Kidney (tissue), 14 donors: Measurements from ENCODE around the gene NEURL1B. TPM values are rescaled to one million over a fixed set of nuclear protein-coding genes. Genes with fewer than 3 reads are reported as not detected.

Source experiments
- DNase-seq, 5 donors: peaks; one replicate each; pipeline ENCODE4 v3.0.0-alpha.2; 2013 to 2020
- FAIRE-seq: peaks from 2 replicates; lab custom pipeline; 2012; peaks lifted over from hg19 to GRCh38; lab: Jason Lieb, UNC
- H3K27ac ChIP-seq, 2 donors: one replicate each; pipeline ENCODE4 v1.7.0; 2013; ENCODE audit warnings: low read depth in 2 of 2, low read length in 2 of 2, inconsistent platforms in 1 of 2
- H3K27me3 ChIP-seq: one replicate; pipeline ENCODE4 v1.7.1; 2013; ENCODE audit warnings: low read length, inconsistent platforms; ENCODE audit not compliant: control insufficient read depth, insufficient read depth
- H3K36me3 ChIP-seq, 3 donors: one replicate each; pipeline versions ENCODE4 v1.7.0 to v1.7.1; 2013; ENCODE audit warnings: low read length in 3 of 3, control low read depth in 1 of 3, inconsistent platforms in 1 of 3; ENCODE audit not compliant: insufficient read depth in 3 of 3, control insufficient read depth in 2 of 3
- H3K4me1 ChIP-seq, 3 donors: one replicate each; pipeline versions ENCODE4 v1.7.0 to v1.7.1; 2013; ENCODE audit warnings: low read length in 3 of 3, inconsistent platforms in 1 of 3, low read depth in 1 of 3; ENCODE audit not compliant: control insufficient read depth in 2 of 3, insufficient read depth in 2 of 3
- H3K4me3 ChIP-seq, 3 donors: one replicate each; pipeline versions ENCODE4 v1.7.0 to v1.8.1; 2013; ENCODE audit warnings: low read length in 3 of 3, control low read depth in 1 of 3, inconsistent platforms in 1 of 3
- H3K9ac ChIP-seq, 3 donors: one replicate each; pipeline versions ENCODE4 v1.7.0 to v1.7.1; 2013; ENCODE audit warnings: low read length in 3 of 3, control low read depth in 1 of 3, inconsistent platforms in 1 of 3
- H3K9me3 ChIP-seq, 3 donors: one replicate each; pipeline versions ENCODE4 v1.7.0 to v1.7.1; 2013; ENCODE audit warnings: low read length in 3 of 3, control low read depth in 1 of 3, inconsistent platforms in 1 of 3; ENCODE audit not compliant: control insufficient read depth in 2 of 3, insufficient read depth in 1 of 3
- CTCF ChIP-seq: IDR thresholded peaks from 3 replicates; pipeline ENCODE4 v1.5.1; 2012; ENCODE audit warnings: mild to moderate bottlenecking, moderate library complexity, borderline replicate concordance; ENCODE audit not compliant: insufficient read depth; ENCODE audit errors: extremely low read depth
- intact Hi-C: fragments of 100-400 bp; cut with DNase I; formaldehyde crosslinking; loops from one replicate; pipeline ENCODE4 v1.11.1; 2022
- polyA plus RNA-seq: library from polyadenylated mRNA; stranded (reverse); fragments of 350-450 nt; fragmentation: Illumina TruSeq; extraction: RNeasy Lipid Tissue Mini Kit (QIAGEN cat#74804); gene quantifications from one replicate; pipeline ENCODE4 v1.2.3, GENCODE V29; 2014; ENCODE audit warnings: low read depth, low replicate concordance; ENCODE audit not compliant: insufficient read depth
- total RNA-seq: library from RNA; stranded (reverse); fragmentation: NEBNext Ultra II Directional; extraction: Animal tissue kit (Norgen Biotek cat#: 25700); gene quantifications from one replicate; pipeline ENCODE4 v1.2.1, GENCODE V29; 2021
- donor health status: control.
- donor health status: control.
- donor health status: control.
- donor health status: control.
- donor health status: control.
- donor health status: DM: yes; HTN: yes; CAD: no.
- donor health status: Normal renal cell carcinoma (clear cell type).

The NEURL1B gene
- total and polyA plus RNA-seq, 2 donors from 2014 or later = 5.4 to 42.6 TPM

- FAIRE-seq (no peak), DNase-seq (peak in 1 of 5 donors; percentile 59)
- H3K4me1 ChIP-seq = peaks cover 0 to 21% (median 3%) of the 10 kb centered on the region in 3 donors
- H3K36me3 ChIP-seq = peaks cover 0 to 5% (median 0%) of the 10 kb centered on the region in 3 donors
- H3K27ac ChIP-seq = no peak overlapping the region
- intact Hi-C loops = no loop called here
- H3K4me3 ChIP-seq = no peak overlapping the region
- H3K27me3 ChIP-seq = no peaks in the 10 kb centered on the region
- H3K9ac ChIP-seq = no peak overlapping the region
- H3K9me3 ChIP-seq = no peaks in the 10 kb centered on the region
- no peak for TF ChIP-seq CTCF
Observed at GRCh38 chr5:172691886-172692285, 50.8 kb downstream of the NEURL1B start.

- no peaks in the 10 kb centered on the region for H3K9me3 ChIP-seq
- H3K9ac ChIP-seq = no peak overlapping the region
- FAIRE-seq (no peak), DNase-seq (no peak)
- no peak overlapping the region for H3K4me3 ChIP-seq
- peaks cover 0 to 5% (median 0%) of the 10 kb centered on the region in 3 donors for H3K36me3 ChIP-seq
- H3K27ac ChIP-seq = no peak overlapping the region
- peaks cover 0 to 25% (median 4%) of the 10 kb centered on the region in 3 donors for H3K4me1 ChIP-seq
- intact Hi-C loops = no loop called here
- TF ChIP-seq CTCF = no peak
- no peaks in the 10 kb centered on the region for H3K27me3 ChIP-seq
Observed at GRCh38 chr5:172692451-172692850, 51.4 kb downstream of the NEURL1B start.

- no peak overlapping the region for H3K9ac ChIP-seq
- H3K36me3 ChIP-seq = peaks cover 0 to 5% (median 0%) of the 10 kb centered on the region in 3 donors
- TF ChIP-seq CTCF = no peak
- no peaks in the 10 kb centered on the region for H3K27me3 ChIP-seq
- no peaks in the 10 kb centered on the region for H3K9me3 ChIP-seq
- peaks cover 0 to 28% (median 7%) of the 10 kb centered on the region in 3 donors for H3K4me1 ChIP-seq
- intact Hi-C loops = no loop called here
- no peak overlapping the region for H3K4me3 ChIP-seq
- DNase-seq (peak in 1 of 5 donors; percentile 77), FAIRE-seq (no peak)
- H3K27ac ChIP-seq = peak overlapping the region in 1 of 2 donors; percentile 26
Observed at GRCh38 chr5:172692981-172693380, 51.9 kb downstream of the NEURL1B start.

GRCh38 chr5:172694061-172694460 lies 53.0 kb downstream of the NEURL1B start:
- TF ChIP-seq CTCF = no peak
- FAIRE-seq (no peak), DNase-seq (no peak)
- no peak overlapping the region for H3K27ac ChIP-seq
- peaks cover 0 to 20% (median 7%) of the 10 kb centered on the region in 3 donors for H3K4me1 ChIP-seq
- H3K36me3 ChIP-seq = peaks cover 0 to 5% (median 0%) of the 10 kb centered on the region in 3 donors
- no peaks in the 10 kb centered on the region for H3K9me3 ChIP-seq
- intact Hi-C loops = no loop called here
- H3K27me3 ChIP-seq = no peaks in the 10 kb centered on the region
- no peak overlapping the region for H3K4me3 ChIP-seq
- H3K9ac ChIP-seq = no peak overlapping the region
